ENCODE results near the gene GEMIN7. TPM values are rescaled to one million over a fixed set of nuclear protein-coding genes. Genes with fewer than 3 reads are reported as not detected.
A peak's percentile ranks its signal among the peaks of the same experiment; 100 is the strongest.

Gene GEMIN7
- total and polyA plus RNA-seq, 2 of the 13 experiments (the other 11 are each of a cell fraction or from before 2014, with no cell fraction given), result 24.1 to 30.6 TPM

DNA sequence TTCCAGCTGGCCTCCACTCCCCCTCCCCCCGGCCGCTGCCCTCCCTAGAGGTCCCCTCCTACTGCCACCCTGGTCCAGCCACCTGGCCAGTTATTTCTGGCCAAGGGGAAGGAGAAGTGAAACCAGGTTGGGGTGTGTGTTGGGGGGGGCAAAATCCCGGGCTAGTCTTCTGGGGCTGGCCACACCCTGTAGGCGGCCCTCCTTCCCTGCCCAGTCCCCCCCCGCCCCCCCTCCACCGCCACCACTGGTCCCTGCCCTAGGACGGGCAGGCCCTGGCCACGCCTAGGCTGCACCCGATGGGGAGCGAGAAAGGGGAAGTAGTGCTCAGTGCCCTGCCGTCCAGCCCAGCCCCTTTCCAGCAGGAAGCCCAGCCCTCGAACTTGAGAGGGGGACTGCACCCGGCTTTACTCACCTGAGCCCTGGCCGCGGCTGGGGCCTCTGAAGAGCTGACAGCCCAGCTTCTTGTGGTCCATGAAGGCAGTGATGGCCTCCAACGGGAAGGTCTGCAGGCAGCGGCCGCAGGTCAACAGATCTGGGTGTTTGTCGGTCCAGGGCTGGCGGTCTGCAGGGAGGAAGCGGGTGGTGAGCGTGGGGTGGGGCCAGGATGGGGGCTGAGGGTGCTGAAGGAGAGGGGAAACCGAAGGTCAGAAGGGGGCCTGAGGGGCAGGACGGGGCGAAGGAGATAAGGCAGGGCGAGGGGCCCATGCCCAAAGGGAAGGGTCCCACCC is 3.6 kb upstream of the GEMIN7 start (continued):
- TF ChIP-seq NKX3-1 (CRISPR knock-in tag; IDR thresholded peaks at IDR 0.05) (no peak), RFXAP (CRISPR knock-in tag; IDR thresholded peaks at IDR 0.05; ENCODE audit: borderline replicate concordance) (no peak), MEIS1 (CRISPR knock-in tag; IDR thresholded peaks at IDR 0.05; ENCODE audit: borderline replicate concordance) (no peak), ZNF253 (CRISPR knock-in tag; IDR thresholded peaks at IDR 0.05; ENCODE audit: borderline replicate concordance) (no peak; the same call in 1 of the 2 replicates), ETV6 (CRISPR knock-in tag; conservative IDR thresholded peaks at IDR 0.05) (no peak), ARHGAP35 (CRISPR knock-in tag; IDR thresholded peaks at IDR 0.05; ENCODE audit: borderline replicate concordance) (no peak), ZNF496 (CRISPR knock-in tag; IDR thresholded peaks at IDR 0.05; ENCODE audit: insufficient replicate concordance) (no peak), ZNF354B (CRISPR knock-in tag; IDR thresholded peaks at IDR 0.05) (no peak), IKZF1 (IDR thresholded peaks at IDR 0.05) (no peak), KLF13 (CRISPR knock-in tag; IDR thresholded peaks at IDR 0.05) (peak; percentile 32; the same call in 1 of the 2 replicates), KDM2A (CRISPR knock-in tag; IDR thresholded peaks at IDR 0.05; ENCODE audit: borderline replicate concordance, low read depth) (no peak), ZNF264 (CRISPR knock-in tag; IDR thresholded peaks at IDR 0.05) (no peak), ZNF879 (CRISPR knock-in tag; IDR thresholded peaks at IDR 0.05) (no peak), MYC (CRISPR knock-in tag; IDR thresholded peaks at IDR 0.05; ENCODE audit: borderline replicate concordance) (0 out of 2 replicates have a peak, but pooled peaks have one; percentile 17), ZSCAN25 (CRISPR knock-in tag; IDR thresholded peaks at IDR 0.05) (peak; percentile 66; the same call in 1 of the 2 replicates)
- TF ChIP-seq, protein P1, sequence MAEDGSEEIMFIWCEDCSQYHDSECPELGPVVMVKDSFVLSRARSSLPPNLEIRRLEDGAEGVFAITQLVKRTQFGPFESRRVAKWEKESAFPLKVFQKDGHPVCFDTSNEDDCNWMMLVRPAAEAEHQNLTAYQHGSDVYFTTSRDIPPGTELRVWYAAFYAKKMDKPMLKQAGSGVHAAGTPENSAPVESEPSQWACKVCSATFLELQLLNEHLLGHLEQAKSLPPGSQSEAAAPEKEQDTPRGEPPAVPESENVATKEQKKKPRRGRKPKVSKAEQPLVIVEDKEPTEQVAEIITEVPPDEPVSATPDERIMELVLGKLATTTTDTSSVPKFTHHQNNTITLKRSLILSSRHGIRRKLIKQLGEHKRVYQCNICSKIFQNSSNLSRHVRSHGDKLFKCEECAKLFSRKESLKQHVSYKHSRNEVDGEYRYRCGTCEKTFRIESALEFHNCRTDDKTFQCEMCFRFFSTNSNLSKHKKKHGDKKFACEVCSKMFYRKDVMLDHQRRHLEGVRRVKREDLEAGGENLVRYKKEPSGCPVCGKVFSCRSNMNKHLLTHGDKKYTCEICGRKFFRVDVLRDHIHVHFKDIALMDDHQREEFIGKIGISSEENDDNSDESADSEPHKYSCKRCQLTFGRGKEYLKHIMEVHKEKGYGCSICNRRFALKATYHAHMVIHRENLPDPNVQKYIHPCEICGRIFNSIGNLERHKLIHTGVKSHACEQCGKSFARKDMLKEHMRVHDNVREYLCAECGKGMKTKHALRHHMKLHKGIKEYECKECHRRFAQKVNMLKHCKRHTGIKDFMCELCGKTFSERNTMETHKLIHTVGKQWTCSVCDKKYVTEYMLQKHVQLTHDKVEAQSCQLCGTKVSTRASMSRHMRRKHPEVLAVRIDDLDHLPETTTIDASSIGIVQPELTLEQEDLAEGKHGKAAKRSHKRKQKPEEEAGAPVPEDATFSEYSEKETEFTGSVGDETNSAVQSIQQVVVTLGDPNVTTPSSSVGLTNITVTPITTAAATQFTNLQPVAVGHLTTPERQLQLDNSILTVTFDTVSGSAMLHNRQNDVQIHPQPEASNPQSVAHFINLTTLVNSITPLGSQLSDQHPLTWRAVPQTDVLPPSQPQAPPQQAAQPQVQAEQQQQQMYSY (CRISPR knock-in tag; IDR thresholded peaks at IDR 0.05), result no peak
- TF ChIP-seq, protein P2, sequence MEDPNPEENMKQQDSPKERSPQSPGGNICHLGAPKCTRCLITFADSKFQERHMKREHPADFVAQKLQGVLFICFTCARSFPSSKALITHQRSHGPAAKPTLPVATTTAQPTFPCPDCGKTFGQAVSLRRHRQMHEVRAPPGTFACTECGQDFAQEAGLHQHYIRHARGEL (CRISPR knock-in tag; IDR thresholded peaks at IDR 0.05), result no peak
- TF ChIP-seq, protein P3, sequence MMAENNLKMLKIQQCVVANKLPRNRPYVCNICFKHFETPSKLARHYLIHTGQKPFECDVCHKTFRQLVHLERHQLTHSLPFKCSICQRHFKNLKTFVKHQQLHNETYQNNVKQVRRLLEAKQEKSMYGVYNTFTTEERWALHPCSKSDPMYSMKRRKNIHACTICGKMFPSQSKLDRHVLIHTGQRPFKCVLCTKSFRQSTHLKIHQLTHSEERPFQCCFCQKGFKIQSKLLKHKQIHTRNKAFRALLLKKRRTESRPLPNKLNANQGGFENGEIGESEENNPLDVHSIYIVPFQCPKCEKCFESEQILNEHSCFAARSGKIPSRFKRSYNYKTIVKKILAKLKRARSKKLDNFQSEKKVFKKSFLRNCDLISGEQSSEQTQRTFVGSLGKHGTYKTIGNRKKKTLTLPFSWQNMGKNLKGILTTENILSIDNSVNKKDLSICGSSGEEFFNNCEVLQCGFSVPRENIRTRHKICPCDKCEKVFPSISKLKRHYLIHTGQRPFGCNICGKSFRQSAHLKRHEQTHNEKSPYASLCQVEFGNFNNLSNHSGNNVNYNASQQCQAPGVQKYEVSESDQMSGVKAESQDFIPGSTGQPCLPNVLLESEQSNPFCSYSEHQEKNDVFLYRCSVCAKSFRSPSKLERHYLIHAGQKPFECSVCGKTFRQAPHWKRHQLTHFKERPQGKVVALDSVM (CRISPR knock-in tag; IDR thresholded peaks at IDR 0.05), result no peak
- TF ChIP-seq, protein P4, sequence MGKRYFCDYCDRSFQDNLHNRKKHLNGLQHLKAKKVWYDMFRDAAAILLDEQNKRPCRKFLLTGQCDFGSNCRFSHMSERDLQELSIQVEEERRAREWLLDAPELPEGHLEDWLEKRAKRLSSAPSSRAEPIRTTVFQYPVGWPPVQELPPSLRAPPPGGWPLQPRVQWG (CRISPR knock-in tag; IDR thresholded peaks at IDR 0.05; ENCODE audit: borderline replicate concordance, low read depth), result no peak
